ENCODE results near the gene SV2B.

- no peak for TF ChIP-seq EZH2phosphoT487 (IDR thresholded peaks at IDR 0.05; ENCODE audit: borderline replicate concordance)
- TF ChIP-seq CTCF (IDR thresholded peaks at IDR 0.05 in 2 of 3, conservative IDR thresholded peaks at IDR 0.05 in 1 of 3; ENCODE audit: borderline replicate concordance in 1 of 3, insufficient read depth in 1 of 3, low read depth in 2 of 3, low read length in 2 of 3) = no peak
- no peak for TF ChIP-seq REST (IDR thresholded peaks at IDR 0.05; ENCODE audit: low read depth)
- no peak for TF ChIP-seq POLR2AphosphoS5 (IDR thresholded peaks at IDR 0.05; ENCODE audit: low read depth, low read length)
- TF ChIP-seq EGR1 (IDR thresholded peaks at IDR 0.05; ENCODE audit: low read depth) = no peak
- no peak for TF ChIP-seq MAX (IDR thresholded peaks at IDR 0.05)
- no peak for TF ChIP-seq POLR2A (IDR thresholded peaks at IDR 0.05; ENCODE audit: borderline replicate concordance, extremely low read depth, insufficient read depth, insufficient read length)
- TF ChIP-seq EZH2 (IDR thresholded peaks at IDR 0.05) = no peak
- TF ChIP-seq ATF3 (IDR thresholded peaks at IDR 0.05) = no peak
Observed at GRCh38 chr15:91202510-91203102, 102.5 kb downstream of the SV2B start.
